Panc1 (cell line): ENCODE measurements around the gene FRMD4A. TPM values are rescaled to one million over a fixed set of nuclear protein-coding genes. Genes with fewer than 3 reads are reported as not detected.

Experiments used
- ATAC-seq: fragments of 200-7000 bp; cut with Tn5 transposase; 2 replicates; pipeline ENCODE4 v1.9.1; 2020; ENCODE audit warnings: mild to moderate bottlenecking, moderate library complexity
- BruUV-seq: library from RNA; stranded (reverse); fragments of 400-500 nt; replicated peaks from 2 replicates; lab custom pipeline; 2021; lab: Mats Ljungman, UMichigan
- CTCF ChIA-PET: fragments of 300-600 bp; sonication (Branson Sonifier 250); formaldehyde crosslinking; loops from one replicate; lab custom pipeline; 2022; ENCODE audit warnings: antibody characterized with exemption; lab: Charles Lee
- POLR2A ChIA-PET: fragments of 300-600 bp; sonication (Branson Sonifier 250); formaldehyde crosslinking; loops from one replicate; lab custom pipeline; 2022; ENCODE audit warnings: antibody characterized with exemption; lab: Charles Lee
- DNase-seq: peaks from one replicate; pipeline ENCODE4 v3.0.0-alpha.2; 2010; ENCODE audit warnings: low read depth, low spot score
- H3K27ac ChIP-seq: 2 replicates; pipeline ENCODE4 v1.5.1; 2011; ENCODE audit warnings: mild to moderate bottlenecking, low read length, inconsistent platforms
- H3K27me3 ChIP-seq: fragments of 200-500 bp; sonication (Bioruptor generic); 2 replicates; pipeline ENCODE4 v1.6.0; 2014; ENCODE audit warnings: low read length, inconsistent platforms; ENCODE audit not compliant: control insufficient read depth, insufficient read depth
- H3K36me3 ChIP-seq: fragments of 200-500 bp; sonication (Bioruptor generic); 2 replicates; pipeline ENCODE4 v1.5.1; 2014; ENCODE audit warnings: inconsistent platforms, mild to moderate bottlenecking, low read length, moderate library complexity; ENCODE audit not compliant: control insufficient read depth, insufficient read depth
- H3K4me1 ChIP-seq: 2 replicates; pipeline ENCODE4 v1.5.1; 2011; ENCODE audit warnings: inconsistent platforms, mild to moderate bottlenecking, low read length, moderate library complexity; ENCODE audit not compliant: control insufficient read depth, insufficient read depth
- H3K4me3 ChIP-seq, 2 experiments: 2 replicates each; pipeline ENCODE4 v1.5.1; 2011 to 2012; ENCODE audit warnings: low read depth in 2 of 2, low read length in 2 of 2, mild to moderate bottlenecking in 2 of 2, inconsistent platforms in 1 of 2, moderate library complexity in 1 of 2
- H3K9me3 ChIP-seq: fragments of 200-500 bp; sonication (Bioruptor generic); 2 replicates; pipeline ENCODE4 v1.5.1; 2014; ENCODE audit warnings: low read depth, mild to moderate bottlenecking, inconsistent platforms, low read length, moderate library complexity; ENCODE audit not compliant: control insufficient read depth, insufficient read depth
- CTCF ChIP-seq: fragments of 450-650 bp; IDR thresholded peaks from 2 replicates; pipeline ENCODE4 v1.5.1; 2017; ENCODE audit warnings: mild to moderate bottlenecking
- POLR2AphosphoS5 ChIP-seq: IDR thresholded peaks from 2 replicates; pipeline ENCODE4 v1.6.1; 2012; ENCODE audit warnings: mild to moderate bottlenecking, low read depth, low read length, moderate library complexity
- SIN3A ChIP-seq: IDR thresholded peaks from 2 replicates; pipeline ENCODE4 v1.6.1; 2012; ENCODE audit warnings: low read depth, mild to moderate bottlenecking, low read length, moderate library complexity, borderline replicate concordance; ENCODE audit not compliant: insufficient read depth
- TCF7L2 ChIP-seq: IDR thresholded peaks from 2 replicates; pipeline ENCODE4 v1.6.1; 2011; ENCODE audit warnings: mild to moderate bottlenecking, low read depth, low read length, inconsistent platforms
- in situ Hi-C: cut with HindIII; loops from 2 replicates; pipeline ENCODE4 v1.10.0; 2016; ENCODE audit warnings: low sequenced_read_pairs, low pct_unique_long_range_greater_than_20kb
- intact Hi-C: fragments of 100-400 bp; cut with micrococcal nuclease; formaldehyde crosslinking; loops from one replicate; pipeline ENCODE4 v1.10.0; 2022; ENCODE audit not compliant: unreplicated experiment
- total RNA-seq: library from RNA; stranded (reverse); gene quantifications from one replicate; pipeline ENCODE4 v1.2.1, GENCODE V29; 2021; ENCODE audit not compliant: unreplicated experiment
- TF ChIP-seq, protein P1 (sequence below), 2 experiments: IDR thresholded peaks; 2 replicates each; pipeline ENCODE4 v1.6.1; 2011 to 2012; ENCODE audit warnings: low read depth in 2 of 2, control low read depth in 1 of 2, low read length in 1 of 2, mild to moderate bottlenecking in 1 of 2, moderate library complexity in 1 of 2; ENCODE audit not compliant: insufficient read depth in 1 of 2

FRMD4A gene
- total RNA-seq, 1 experiment from 2014 or later: 7.1 TPM

DNA sequence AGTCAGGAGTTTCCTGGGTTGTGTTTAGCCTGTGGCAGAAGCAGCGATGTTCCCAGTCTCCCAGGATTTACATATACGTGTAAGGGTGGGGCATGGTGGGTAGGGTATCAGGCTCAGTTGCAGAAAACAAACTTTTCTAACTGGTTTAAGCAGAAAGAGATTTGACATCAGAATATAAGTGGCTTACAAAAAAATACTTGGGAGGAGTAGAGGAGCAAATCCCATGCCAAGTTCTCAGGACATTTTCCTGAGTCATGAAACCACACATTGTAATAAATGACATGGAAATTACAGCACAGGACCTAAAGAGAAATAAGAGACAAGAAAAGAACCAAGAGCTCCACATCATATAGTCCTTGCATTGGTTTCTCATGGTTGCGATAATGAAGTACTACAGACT lies 26.2 kb upstream of the FRMD4A start:
- ChIA-PET POLR2A (no interaction called here), CTCF (no interaction called here)
- Histone ChIP-seq H3K27ac (no peak overlapping the region), H3K4me3 (no peak overlapping the region), H3K27me3 (no peaks in the 10 kb centered on the region), H3K4me1 (no peaks in the 10 kb centered on the region), H3K36me3 (no peaks in the 10 kb centered on the region), H3K9me3 (no peaks in the 10 kb centered on the region)
- DNase-seq: no peak
- BruUV-seq: no TSS peak
- TF ChIP-seq TCF7L2 (no peak), CTCF (no peak), POLR2AphosphoS5 (no peak), SIN3A (no peak)
- TF ChIP-seq, protein P1, sequence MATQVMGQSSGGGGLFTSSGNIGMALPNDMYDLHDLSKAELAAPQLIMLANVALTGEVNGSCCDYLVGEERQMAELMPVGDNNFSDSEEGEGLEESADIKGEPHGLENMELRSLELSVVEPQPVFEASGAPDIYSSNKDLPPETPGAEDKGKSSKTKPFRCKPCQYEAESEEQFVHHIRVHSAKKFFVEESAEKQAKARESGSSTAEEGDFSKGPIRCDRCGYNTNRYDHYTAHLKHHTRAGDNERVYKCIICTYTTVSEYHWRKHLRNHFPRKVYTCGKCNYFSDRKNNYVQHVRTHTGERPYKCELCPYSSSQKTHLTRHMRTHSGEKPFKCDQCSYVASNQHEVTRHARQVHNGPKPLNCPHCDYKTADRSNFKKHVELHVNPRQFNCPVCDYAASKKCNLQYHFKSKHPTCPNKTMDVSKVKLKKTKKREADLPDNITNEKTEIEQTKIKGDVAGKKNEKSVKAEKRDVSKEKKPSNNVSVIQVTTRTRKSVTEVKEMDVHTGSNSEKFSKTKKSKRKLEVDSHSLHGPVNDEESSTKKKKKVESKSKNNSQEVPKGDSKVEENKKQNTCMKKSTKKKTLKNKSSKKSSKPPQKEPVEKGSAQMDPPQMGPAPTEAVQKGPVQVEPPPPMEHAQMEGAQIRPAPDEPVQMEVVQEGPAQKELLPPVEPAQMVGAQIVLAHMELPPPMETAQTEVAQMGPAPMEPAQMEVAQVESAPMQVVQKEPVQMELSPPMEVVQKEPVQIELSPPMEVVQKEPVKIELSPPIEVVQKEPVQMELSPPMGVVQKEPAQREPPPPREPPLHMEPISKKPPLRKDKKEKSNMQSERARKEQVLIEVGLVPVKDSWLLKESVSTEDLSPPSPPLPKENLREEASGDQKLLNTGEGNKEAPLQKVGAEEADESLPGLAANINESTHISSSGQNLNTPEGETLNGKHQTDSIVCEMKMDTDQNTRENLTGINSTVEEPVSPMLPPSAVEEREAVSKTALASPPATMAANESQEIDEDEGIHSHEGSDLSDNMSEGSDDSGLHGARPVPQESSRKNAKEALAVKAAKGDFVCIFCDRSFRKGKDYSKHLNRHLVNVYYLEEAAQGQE (IDR thresholded peaks at IDR 0.05; ENCODE audit: insufficient read depth in 1 of 2, low read depth in 2 of 2, low read length in 1 of 2): no peak
- ATAC-seq: no peak
- intact Hi-C loops (no loop called here), in situ Hi-C loops (no loop called here)

DNA sequence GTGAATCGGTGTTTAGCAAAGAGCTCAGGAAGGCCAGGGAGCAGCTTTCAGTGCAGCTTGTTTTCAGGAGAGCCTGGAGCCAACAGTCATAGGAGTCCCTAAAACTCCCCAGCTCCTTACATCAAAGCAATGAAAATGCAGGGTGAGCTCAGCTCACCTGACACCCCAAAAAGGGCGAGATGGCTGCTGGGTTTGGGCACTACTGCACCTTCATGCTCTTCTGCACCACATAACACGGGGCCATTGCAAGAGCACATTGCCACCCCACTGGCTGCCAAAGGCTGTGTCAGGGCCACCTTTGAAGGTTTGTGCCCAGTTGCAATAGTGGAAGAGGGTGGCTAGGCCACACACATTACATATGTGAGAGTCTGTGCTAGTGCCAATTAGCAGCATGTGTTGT lies 25.0 kb upstream of the FRMD4A start:
- no peak for TF ChIP-seq SIN3A
- no peaks in the 10 kb centered on the region for H3K4me1 ChIP-seq
- no peak overlapping the region for H3K27ac ChIP-seq
- no peak overlapping the region for H3K4me3 ChIP-seq
- no TSS peak for BruUV-seq
- intact Hi-C loops (no loop called here), in situ Hi-C loops (no loop called here)
- POLR2A ChIA-PET: no interaction called here
- ATAC-seq (no peak), DNase-seq (no peak)
- no peaks in the 10 kb centered on the region for H3K36me3 ChIP-seq
- no peaks in the 10 kb centered on the region for H3K27me3 ChIP-seq
- H3K9me3 ChIP-seq: no peaks in the 10 kb centered on the region
- CTCF ChIA-PET: no interaction called here

DNA sequence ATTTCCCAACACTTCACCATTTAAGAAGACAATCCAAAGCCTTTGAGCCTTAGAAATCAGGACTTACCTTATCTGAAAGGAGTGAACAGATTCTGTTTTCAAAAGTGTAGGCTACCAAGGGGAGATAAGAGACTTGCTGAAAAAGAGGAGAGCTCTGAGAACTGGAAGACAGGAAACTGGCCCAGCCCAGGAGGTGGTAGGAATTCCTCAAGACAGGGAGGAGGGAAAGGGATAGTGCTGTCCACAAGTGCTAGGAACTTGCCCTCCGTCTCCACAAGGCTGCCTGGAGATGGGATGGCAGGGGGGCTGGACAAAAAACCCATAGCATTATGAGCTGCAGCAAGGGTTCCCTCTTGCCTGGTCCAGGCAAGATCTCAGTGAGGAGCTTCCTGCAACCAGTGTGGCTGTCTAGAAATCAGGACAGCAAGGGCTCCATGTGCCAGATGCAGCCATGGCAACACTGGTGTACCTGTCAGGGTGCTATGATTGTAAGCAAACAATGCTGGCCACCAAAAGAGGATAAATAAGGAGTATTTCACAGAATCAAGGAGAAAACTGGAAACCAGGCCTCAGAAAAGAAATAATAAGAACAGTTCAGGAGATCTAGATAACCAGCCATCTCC lies 22.7 kb upstream of the FRMD4A start:
- DNase-seq: no peak
- CTCF ChIA-PET: no interaction called here
- in situ Hi-C loops (no loop called here), intact Hi-C loops (no loop called here)
- ATAC-seq: no peak
- TF ChIP-seq TCF7L2 (no peak), SIN3A (no peak), POLR2AphosphoS5 (no peak), CTCF (no peak)
- TF ChIP-seq, protein P1 (IDR thresholded peaks at IDR 0.05; ENCODE audit: insufficient read depth in 1 of 2, low read depth in 2 of 2, low read length in 1 of 2): no peak
- BruUV-seq: no TSS peak
- no peaks in the 10 kb centered on the region for H3K27me3 ChIP-seq
- no peak overlapping the region for H3K27ac ChIP-seq
- H3K4me3 ChIP-seq: no peak overlapping the region
- H3K36me3 ChIP-seq: no peaks in the 10 kb centered on the region
- no peaks in the 10 kb centered on the region for H3K4me1 ChIP-seq
- H3K9me3 ChIP-seq: no peaks in the 10 kb centered on the region
- POLR2A ChIA-PET: no interaction called here
